Measurements from ENCODE around the gene ANKRD2.

- TF ChIP-seq CTCF (IDR thresholded peaks at IDR 0.05) (no peak), SIN3A (IDR thresholded peaks at IDR 0.05; ENCODE audit: borderline replicate concordance, insufficient read depth, low read depth, low read length) (no peak)
Observed at GRCh38 chr10:97589479-97589878, 16.9 kb downstream of the ANKRD2 start, which contains the start of gene C10orf62.

All from Panc1 (cell line).